Neutrophil (primary cell): ENCODE results near the gene FITM2.
"Not testable (repeated sequence)": the region's sequence is repeated elsewhere in the genome, so short reads cannot be mapped to it uniquely, and the experiment has no call there.

Experiments used
- H3K27ac ChIP-seq: fragments of 200-600 bp; sonication (generic); 2 replicates; pipeline ENCODE4 v1.5.1; 2016; ENCODE audit warnings: mild to moderate bottlenecking, moderate library complexity
- H3K27me3 ChIP-seq: fragments of 200-600 bp; sonication (generic); 2 replicates; pipeline ENCODE4 v1.6.0; 2016; ENCODE audit warnings: mild to moderate bottlenecking
- H3K36me3 ChIP-seq: fragments of 200-600 bp; sonication (generic); 2 replicates; pipeline ENCODE4 v1.5.1; 2017
- H3K4me1 ChIP-seq, 2 experiments: fragments of 200-600 bp in 1 of 2; sonication (generic) in 1 of 2; 1 replicate in 1 of 2; 2 replicates in 1 of 2; pipeline versions ENCODE4 v1.5.1 to v1.6.1; 2013 to 2016; ENCODE audit warnings: low read depth in 1 of 2, low read length in 1 of 2, mild to moderate bottlenecking in 1 of 2, moderate library complexity in 1 of 2; ENCODE audit not compliant: control insufficient read depth in 1 of 2, insufficient read depth in 1 of 2
- H3K4me3 ChIP-seq, 2 experiments: fragments of 200-600 bp in 1 of 2; sonication (generic) in 1 of 2; 1 replicate in 1 of 2; 2 replicates in 1 of 2; pipeline ENCODE4 v1.5.1; 2013 to 2016; ENCODE audit warnings: low read depth in 1 of 2, low read length in 1 of 2, mild to moderate bottlenecking in 1 of 2, moderate library complexity in 1 of 2
- H3K9me3 ChIP-seq: fragments of 200-600 bp; sonication (generic); 2 replicates; pipeline ENCODE4 v1.5.1; 2016
- TF ChIP-seq, protein P1 (sequence below): fragments of 200-600 bp; sonication (generic); IDR thresholded peaks from 2 replicates; pipeline ENCODE4 v1.5.1; 2016; ENCODE audit warnings: antibody characterized with exemption

FITM2 gene

DNA sequence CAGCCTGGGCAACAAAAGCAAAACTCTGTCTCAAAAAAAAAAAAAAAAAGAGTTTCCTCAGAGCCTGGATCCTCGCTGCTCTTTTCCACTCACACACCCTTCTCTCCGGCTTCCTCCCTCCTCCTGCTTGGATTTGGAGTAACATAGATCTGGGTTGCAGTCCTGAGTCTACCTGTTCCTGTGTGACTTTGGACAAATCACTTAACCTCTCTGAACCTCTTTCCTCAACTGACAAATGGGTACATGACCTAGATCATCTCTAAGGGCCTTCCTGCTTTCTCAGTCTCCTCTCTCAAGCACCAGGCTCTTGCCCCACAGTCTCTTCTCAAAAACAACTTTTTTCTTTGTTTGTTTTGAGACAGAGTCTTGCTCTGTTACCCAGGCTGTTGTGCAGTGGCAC is 20.2 kb upstream of the FITM2 start:
- no peaks in the 10 kb centered on the region for H3K4me1 ChIP-seq
- H3K36me3 ChIP-seq, result no peaks in the 10 kb centered on the region
- TF ChIP-seq, protein P1, sequence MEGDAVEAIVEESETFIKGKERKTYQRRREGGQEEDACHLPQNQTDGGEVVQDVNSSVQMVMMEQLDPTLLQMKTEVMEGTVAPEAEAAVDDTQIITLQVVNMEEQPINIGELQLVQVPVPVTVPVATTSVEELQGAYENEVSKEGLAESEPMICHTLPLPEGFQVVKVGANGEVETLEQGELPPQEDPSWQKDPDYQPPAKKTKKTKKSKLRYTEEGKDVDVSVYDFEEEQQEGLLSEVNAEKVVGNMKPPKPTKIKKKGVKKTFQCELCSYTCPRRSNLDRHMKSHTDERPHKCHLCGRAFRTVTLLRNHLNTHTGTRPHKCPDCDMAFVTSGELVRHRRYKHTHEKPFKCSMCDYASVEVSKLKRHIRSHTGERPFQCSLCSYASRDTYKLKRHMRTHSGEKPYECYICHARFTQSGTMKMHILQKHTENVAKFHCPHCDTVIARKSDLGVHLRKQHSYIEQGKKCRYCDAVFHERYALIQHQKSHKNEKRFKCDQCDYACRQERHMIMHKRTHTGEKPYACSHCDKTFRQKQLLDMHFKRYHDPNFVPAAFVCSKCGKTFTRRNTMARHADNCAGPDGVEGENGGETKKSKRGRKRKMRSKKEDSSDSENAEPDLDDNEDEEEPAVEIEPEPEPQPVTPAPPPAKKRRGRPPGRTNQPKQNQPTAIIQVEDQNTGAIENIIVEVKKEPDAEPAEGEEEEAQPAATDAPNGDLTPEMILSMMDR, result no peak
- no peaks in the 10 kb centered on the region for H3K9me3 ChIP-seq
- peaks cover 53% of the 10 kb centered on the region for H3K27me3 ChIP-seq
- no peak overlapping the region for H3K4me3 ChIP-seq
- no peak overlapping the region for H3K27ac ChIP-seq

DNA sequence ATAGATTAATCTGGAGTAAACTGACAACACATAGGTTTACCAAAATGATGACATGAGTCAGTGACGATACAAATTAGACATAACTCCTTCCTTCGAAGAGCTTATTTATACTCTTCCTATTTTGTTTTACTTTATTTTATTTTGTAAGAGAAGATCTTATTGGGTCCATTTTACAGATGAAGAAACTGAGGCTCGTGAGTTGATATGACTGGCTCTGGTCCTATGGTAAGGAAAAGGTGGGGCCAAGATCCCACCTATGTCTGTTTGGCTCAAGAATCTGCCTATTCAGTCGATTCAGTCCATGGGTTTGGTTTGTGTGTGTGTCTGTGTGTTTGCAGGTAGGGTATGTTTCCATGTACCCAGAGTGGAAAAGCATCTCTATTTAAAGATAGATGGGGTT is 17.4 kb upstream of the FITM2 start:
- Histone ChIP-seq H3K4me1 (no peaks in the 10 kb centered on the region), H3K27ac (no peak overlapping the region), H3K4me3 (no peak overlapping the region), H3K9me3 (no peaks in the 10 kb centered on the region), H3K36me3 (no peaks in the 10 kb centered on the region), H3K27me3 (peaks cover 60% of the 10 kb centered on the region)
- TF ChIP-seq, protein P1, result no peak

DNA sequence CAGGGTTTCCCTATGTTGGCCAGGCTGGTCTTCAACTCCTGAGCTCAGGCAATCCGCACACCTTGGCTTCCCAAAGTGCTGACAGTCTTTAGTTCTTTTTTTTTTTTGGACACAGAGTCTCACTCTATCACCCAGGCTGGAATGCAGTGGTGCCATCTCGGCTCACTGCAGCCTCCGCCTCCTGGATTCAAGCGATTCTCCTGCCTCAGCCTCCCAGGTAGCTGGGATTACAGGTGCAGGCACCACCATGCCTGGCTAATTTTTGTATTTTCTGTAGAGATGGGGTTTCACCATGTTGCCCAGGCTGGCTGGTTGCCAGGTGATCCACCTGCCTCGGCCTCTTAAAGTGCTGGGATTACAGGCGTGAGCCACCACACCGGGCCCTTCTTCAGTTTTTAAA is 16.7 kb upstream of the FITM2 start:
- H3K4me1 ChIP-seq, H3K9me3 ChIP-seq, H3K4me3 ChIP-seq, H3K36me3 ChIP-seq, H3K27ac ChIP-seq: not testable (repeated sequence)
- H3K27me3 ChIP-seq, result peaks cover 66% of the 10 kb centered on the region

DNA sequence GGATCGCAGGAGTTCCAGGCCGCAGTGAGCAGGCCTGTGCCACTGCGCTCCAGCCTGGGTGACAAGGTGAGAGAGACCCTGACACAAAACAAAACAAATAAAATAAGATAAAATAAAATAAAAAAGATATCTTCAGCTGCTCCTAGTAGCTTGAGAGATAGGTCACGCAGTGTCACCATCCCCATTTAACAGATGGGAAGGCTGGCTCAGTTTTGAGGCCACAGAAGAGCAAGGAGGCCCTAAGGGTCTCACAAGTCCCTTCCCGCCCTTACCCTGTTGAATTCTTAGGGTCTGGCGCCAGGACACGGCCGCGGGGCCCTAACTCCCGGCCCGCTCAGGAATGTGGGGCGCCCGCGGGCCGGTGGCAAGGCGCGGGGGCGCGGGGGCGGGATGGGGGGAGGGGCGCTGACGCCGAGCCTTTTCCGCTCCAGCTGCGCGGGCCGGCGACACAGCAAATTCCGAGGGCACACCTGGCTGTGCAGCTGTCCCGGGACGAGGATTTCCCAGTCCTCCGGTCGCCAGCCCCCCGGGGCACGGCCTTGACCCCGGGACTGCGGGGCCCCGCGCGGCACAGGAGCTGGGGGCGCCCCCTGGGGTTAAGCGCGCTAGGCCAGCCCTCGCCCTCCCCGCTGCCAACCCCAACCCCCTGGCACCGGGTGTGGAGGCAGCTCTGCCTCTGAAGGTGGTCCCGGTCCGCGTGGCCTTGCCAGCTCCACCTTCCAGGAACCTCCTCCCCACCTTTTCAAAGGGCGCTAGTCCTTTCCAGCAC is 15.6 kb upstream of the FITM2 start:
- Histone ChIP-seq H3K9me3 (no peaks in the 10 kb centered on the region), H3K4me1 (no peaks in the 10 kb centered on the region), H3K27ac (no peak overlapping the region), H3K4me3 (no peak overlapping the region), H3K27me3 (peaks cover 69% of the 10 kb centered on the region), H3K36me3 (no peaks in the 10 kb centered on the region)
- TF ChIP-seq, protein P1, result no peak

DNA sequence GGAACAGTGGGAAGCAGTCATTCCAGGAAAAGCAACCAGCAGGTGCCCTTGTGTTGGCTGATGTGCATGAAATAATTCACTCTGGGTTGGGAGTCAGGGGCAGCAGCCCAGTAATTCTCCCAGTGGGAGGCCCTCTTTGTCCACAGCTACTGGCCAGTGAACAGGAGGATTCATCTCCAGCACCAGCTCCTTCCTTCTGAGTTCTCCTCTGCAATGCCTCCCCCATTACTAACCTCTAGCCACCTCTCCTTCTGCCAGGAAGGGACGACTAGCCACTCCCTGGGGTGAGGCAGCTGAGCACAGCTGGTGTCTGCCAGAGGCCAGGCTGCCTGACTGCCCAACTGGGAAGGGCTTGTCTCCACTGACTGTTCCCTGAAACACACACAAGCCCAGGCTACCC is 13.3 kb upstream of the FITM2 start:
- Histone ChIP-seq H3K27ac (no peak overlapping the region), H3K9me3 (no peaks in the 10 kb centered on the region), H3K4me1 (no peaks in the 10 kb centered on the region), H3K27me3 (peaks cover 79% of the 10 kb centered on the region), H3K36me3 (no peaks in the 10 kb centered on the region), H3K4me3 (no peak overlapping the region)
- TF ChIP-seq, protein P1, result no peak

DNA sequence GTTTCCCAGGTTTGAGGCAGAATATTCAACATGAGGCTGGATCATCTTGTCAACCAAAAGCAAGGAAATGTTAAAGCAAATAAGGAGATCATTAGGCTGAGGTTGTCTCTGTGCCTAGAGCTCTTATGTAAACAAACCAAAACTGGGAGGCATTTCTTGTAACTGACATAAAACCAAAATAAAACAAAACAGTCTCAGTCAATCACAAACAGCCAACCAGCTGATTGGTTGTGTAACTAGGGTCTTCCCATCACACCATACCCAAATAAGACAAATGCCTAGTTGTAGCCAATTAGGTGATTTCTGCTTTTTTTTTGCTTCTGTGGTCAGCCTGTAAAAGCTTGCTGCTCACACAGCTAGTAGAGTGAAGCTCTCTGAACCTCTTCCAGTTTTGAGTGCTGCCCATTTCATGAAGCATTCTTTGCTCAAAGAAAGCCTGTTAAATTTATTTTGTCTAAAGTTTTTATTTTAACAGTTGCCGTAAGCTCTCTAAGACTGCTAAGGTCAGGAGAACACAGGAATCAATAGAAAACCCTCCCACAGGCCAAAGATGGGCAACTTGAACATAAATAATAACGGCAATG is 8.9 kb upstream of the FITM2 start:
- Histone ChIP-seq H3K27me3 (peaks cover 58% of the 10 kb centered on the region), H3K4me3 (no peak overlapping the region), H3K9me3 (no peaks in the 10 kb centered on the region), H3K27ac (no peak overlapping the region), H3K36me3 (no peaks in the 10 kb centered on the region), H3K4me1 (no peaks in the 10 kb centered on the region)
- TF ChIP-seq, protein P1, result no peak
